Measurements from ENCODE around the gene PHF12.
"Not testable (repeated sequence)": the region's sequence is repeated elsewhere in the genome, so short reads cannot be mapped to it uniquely, and the experiment has no call there.

The PHF12 gene

DNA sequence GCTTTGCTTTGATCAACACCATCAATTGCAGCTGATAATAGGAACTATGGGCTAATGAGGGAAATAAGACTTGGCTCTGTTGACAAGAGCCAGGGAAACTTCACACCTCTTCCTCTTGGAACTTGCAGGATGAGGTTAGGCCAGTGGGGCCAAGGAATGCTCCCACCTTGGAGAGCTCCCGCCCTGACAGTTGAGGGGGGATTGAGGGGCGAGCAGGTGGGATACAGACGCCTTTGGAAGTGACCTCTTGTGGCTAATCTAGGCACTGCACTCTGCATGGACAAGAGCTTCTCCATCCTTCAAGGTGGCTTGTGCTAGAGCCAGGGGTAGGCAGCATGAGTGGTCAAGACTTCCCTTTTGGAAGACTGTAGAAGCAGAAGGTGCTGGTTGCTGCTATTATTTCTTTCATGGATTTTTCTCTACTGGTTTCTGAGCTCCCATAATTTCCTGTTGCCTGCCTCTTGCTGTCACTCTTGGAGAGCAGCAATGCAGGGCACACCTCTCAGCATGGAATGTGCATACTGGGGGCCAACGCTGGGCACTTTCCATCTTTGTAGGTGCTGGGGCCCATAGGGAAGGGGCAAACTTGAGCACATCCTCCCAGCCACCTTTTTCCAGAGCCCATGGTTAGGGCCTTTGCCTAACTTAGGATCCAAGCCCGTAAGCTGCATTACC, 2.3 kb upstream of the PHF12 start:
- DNase-seq = peak; percentile 72

DNA sequence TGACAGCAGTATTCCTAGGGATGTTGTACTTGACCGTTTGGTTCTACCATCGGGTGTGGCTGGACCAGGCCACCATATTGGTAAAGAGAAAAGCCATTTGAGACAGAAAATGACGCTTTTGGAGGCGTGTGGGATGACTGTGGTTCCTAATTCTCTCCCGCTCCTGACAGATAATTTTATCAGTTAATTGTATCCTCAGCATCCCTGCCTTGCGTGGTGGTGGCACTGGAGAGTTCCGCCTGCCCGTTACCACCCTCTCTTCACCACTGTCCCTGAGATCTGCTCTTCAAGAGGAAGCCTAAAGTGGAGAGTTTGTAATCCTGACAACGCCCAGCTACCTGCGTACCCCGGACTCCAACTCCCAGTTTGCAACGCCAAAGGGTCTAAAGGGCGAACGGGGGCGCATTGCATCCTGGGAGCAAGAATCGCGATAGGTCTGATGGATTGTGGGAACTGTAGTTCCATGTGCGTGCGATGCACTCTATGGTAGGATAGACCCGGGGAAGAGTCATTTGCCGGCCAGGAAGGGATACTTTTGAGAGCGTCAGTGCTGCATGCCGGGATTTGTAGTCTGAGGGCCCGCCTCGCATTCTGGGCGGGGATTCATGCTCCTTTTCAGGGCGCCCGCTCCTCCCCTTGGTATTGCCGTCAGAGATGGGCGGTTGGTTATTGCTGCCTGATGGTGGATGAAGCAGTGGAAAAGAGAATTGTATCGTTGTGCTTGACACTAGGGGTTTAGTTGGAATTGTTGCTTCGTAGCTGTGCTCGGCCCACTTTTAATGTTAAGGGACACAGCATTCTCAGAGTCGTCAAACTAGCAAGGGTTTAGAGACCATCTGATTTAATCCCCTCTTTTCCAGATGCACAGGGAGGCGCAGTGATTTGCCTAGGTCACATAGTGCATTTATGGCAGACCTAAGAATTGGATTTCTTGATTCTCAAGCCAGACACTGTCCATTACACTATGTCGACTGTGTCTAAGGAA, 965 bp upstream of the PHF12 start:
- peak; percentile 94 for DNase-seq

GRCh38 chr17:28950752-28951427, 428 bp downstream of the PHF12 start:
- DNase-seq = no peak

DNA sequence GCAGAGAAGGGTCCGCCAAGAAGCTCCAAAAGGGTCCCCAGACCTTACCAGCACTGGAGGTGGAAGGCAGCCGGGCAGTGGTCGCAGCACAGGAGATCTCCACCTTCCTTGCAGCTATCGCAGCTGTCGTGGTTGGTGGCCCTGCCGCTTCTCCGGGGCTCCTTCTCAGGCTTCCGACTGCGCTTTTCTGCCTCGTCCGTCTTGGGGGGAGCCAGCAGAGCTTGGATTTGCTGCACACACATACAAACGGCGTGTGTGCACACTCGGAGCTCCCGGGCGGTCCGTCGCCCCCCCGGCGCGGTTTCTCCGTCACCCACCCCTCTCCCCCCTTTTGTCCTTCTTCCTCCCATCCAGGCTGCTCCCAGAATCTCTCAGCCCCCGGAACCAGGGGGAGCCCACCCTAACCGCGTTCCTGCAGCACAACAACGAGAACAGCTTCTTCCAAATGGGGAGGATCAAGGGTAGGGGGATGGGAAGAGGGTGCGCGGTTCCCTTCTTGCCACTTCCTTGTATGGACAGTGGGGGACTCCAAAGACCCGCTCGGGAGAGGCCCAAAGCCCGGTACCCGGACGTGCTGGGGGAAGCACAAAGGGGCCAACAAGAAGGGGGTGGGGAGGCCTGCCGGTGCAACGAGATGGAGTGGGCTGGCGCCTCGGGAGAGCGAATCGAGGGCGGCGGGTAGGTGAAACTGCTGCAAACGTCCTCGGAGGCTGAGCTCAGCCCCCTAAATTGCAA, 1.1 kb downstream of the PHF12 start:
- DNase-seq = peak; percentile 70

GRCh38 chr17:28949185-28950016, 1.9 kb downstream of the PHF12 start:
- peak; percentile 79 for DNase-seq

- no peak for DNase-seq
Observed at GRCh38 chr17:28948873-28949184, 2.5 kb downstream of the PHF12 start.

DNA sequence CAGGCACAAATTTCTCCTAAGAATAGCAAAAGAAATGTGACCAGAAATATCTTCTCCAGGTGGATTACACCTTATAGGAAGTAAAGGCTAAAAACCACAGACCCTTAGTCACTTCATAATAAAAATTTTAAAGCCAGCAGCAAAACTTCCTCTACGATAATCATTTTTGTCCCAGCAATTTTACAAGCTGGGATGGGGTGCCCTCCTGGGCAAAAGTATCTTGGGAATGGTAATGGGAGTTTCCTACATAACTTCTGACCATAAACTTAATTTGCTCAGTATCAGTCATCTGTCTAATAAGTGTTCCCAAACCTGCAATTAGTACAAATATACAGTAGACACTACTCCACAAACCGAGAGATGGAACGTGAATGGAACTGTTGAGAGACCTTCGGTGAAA, 3.0 kb downstream of the PHF12 start:
- DNase-seq = no peak

DNA sequence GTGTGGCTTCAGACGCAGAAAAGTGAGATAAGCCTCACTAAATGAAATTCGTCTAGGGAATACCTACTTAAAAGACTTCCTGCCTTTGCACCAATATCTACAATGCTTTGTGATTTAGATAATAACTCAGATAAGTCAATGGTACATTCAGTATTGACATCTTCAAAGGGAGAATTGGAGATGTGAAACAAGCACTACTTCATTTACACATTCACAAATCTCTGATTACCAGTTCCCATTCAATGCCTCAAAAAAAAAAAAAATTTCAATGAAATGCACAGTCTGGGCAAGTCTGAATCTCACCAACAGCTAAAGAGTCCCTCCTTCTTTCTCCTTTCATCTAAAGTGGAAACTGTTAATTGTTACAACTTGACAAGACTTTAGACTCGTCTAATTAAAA, 3.7 kb downstream of the PHF12 start:
- no peak for DNase-seq

- no peak for DNase-seq
Observed at GRCh38 chr17:28946239-28946638, 5.1 kb downstream of the PHF12 start.

GRCh38 chr17:28944862-28945741, 6.2 kb downstream of the PHF12 start:
- no peak for DNase-seq

DNA sequence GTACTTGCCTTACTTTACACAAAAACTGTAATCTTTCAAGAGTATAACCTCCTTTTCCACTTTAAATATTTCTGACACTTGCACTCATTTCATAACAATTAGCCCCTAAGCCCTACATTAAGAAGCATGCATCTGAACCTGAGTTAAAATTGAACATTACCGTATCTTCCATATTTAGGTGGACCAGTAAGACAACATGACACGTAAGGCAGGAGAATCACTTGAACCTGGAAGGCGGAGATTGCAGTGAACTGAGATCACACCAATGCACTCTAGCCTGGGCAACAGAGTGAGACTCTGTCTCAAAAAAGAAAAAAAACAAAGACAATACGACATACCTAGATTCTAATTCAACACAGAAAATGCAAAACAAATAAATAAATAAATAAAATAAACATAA, 7.0 kb downstream of the PHF12 start:
- no peak for DNase-seq

DNA sequence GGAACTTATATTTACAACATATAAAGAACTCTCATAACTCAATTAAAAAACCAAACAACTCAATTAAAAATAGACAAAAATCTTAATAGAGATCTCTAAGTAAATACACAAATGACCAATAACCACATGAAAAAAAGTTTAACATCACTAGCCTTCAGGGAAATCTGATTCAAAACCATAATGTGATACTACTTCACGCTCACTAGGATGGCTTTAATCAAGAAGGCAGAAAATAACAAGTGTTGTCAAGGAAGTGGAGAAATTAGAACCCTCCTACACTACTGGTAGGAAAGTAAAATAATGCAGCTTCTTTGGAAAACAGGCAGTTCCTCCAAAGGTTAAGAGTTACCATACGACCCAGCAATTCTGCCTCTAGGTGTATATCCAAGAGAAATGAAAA, 8.4 kb downstream of the PHF12 start:
- DNase-seq = no peak

GRCh38 chr17:28941251-28941650, 10.1 kb downstream of the PHF12 start:
- no peak for DNase-seq

DNA sequence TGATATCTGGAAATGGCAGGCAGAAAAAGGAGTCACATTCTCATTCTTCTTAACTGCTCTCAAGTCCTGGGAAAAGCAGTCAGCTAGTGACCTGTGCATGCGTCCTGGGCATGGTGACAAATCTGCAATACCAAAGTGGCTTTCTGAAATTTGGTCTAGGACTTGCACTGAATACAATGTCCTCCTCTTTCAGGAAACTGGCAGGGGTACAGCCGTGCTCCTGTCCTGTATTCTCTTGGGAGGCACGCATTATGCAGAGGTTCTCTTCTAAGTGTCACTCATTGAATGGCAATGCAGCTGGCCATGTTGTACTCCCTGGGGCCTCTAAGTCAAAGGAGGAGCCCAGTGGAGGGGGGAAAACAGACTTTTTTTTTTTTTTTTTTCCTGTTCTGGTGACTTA, 10.6 kb downstream of the PHF12 start:
- no peak for DNase-seq

- no peak for DNase-seq
Observed at GRCh38 chr17:28940142-28940541, 11.2 kb downstream of the PHF12 start.

DNA sequence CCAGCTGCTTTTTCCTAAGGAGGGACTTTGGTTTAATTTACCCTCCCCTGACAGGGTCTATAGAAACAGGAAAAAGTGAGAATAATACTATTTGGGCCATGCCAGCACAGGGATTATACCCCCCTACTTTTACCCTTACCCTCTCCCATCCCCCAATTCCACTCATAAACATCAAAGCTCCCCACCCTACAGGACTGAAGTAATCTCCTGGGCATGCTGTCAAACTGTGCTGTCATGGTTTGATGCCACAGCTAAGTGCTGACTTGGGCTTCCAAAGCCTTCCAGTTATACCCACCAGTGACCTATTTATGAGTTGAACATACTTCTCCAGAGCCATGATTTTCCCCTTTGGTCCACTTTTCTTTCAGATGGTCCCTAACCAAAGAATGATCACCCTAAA, 12.8 kb downstream of the PHF12 start:
- no peak for DNase-seq

DNA sequence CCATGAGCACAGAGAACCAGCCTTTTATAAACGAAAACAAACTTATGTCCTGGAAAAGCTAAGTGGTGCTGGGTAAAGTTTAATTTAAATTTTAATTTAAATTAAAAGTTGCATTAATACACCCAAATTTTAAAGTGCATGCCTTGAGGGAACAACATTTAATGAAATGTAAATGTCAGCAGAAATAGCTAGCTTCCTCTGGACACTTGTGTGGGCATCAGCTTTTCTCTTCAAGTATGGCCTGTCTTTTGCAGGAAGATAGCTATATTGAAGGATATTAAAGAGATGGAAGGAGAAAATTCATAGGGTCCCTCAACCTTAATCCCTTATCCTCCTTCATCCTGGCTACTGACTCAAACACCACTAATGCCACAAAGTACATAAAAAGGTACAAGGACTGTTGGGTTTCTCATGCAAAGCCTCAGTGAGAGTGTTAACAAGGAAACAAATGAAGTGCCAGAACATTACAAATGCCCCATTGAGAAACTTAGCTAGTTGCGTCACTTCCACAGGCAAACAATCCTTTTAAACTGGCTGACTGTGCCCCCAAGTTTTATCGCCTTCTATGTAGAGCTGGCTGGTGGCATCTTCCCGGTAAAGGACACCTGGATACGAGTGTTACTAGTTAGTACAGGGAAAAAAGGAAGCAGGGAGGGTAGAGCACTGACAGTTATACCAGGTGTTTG, 14.1 kb downstream of the PHF12 start:
- no peak for DNase-seq

- DNase-seq = no peak
Observed at GRCh38 chr17:28935744-28936460, 15.4 kb downstream of the PHF12 start.

GRCh38 chr17:28934508-28934907, 16.8 kb downstream of the PHF12 start:
- DNase-seq = not testable (repeated sequence)

DNA sequence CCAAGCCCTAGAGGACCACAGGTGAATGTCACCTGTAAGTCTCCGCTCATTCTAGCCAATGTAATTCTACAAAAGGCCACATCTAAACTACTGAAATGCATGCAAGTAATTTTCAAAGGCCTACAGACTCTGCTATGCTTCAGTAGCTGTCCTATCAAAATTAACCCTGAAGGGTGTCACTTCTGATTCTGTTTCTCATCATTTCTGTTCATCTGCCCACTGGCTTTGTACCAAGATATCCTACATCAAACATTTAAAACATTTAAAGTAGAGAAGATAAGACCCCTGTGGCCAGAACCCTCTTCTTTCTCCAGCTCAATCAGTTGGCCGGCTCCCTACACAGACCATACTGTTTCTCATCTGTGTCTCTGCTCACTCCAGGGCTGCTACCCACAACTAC, 21.5 kb downstream of the PHF12 start:
- DNase-seq = no peak

Data from stimulated activated CD8-positive, alpha-beta memory T cell treated with anti-CD3 and anti-CD28 coated beads, Interleukin-4, amount 100 ng/mL, for 48 hours (primary cell).